ENCODE data around the gene DOCK10.
"Not testable (repeated sequence)": the region's sequence is repeated elsewhere in the genome, so short reads cannot be mapped to it uniquely, and the experiment has no call there.

The DOCK10 gene

GRCh38 chr2:224944707-224945547 lies 97.3 kb downstream of the DOCK10 start:
- DNase-seq (ENCODE audit: low spot score): no peak
- CTCF ChIA-PET: no interaction called here
- TF ChIP-seq, protein P1, sequence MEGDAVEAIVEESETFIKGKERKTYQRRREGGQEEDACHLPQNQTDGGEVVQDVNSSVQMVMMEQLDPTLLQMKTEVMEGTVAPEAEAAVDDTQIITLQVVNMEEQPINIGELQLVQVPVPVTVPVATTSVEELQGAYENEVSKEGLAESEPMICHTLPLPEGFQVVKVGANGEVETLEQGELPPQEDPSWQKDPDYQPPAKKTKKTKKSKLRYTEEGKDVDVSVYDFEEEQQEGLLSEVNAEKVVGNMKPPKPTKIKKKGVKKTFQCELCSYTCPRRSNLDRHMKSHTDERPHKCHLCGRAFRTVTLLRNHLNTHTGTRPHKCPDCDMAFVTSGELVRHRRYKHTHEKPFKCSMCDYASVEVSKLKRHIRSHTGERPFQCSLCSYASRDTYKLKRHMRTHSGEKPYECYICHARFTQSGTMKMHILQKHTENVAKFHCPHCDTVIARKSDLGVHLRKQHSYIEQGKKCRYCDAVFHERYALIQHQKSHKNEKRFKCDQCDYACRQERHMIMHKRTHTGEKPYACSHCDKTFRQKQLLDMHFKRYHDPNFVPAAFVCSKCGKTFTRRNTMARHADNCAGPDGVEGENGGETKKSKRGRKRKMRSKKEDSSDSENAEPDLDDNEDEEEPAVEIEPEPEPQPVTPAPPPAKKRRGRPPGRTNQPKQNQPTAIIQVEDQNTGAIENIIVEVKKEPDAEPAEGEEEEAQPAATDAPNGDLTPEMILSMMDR (conservative IDR thresholded peaks at IDR 0.05; ENCODE audit: low read depth): no peak

DNA sequence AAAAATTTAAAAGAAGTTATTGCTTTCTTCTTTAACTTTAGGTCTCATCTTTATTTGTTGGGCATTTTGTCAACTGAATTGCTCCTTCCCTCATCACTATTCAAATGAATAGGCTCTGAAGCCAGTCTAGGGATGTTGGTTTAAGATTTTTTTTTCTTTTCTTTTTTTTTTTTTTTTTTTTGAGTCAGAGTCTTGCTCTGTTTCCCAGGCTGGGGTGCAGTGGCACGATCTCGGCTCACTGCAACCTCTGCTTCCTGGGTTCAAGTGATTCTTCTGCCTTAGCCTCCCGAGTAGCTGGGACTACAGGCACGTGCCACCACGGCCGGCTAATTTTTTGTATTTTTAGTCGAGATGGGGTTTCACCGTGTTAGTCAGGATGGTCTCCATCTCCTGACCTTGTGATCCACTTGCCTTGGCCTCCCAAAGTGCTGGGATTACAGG lies 98.6 kb downstream of the DOCK10 start:
- H3K27ac ChIP-seq; DNase-seq (ENCODE audit: low spot score); POLR2A ChIA-PET (ENCODE audit: low non-redundant PET): not testable (repeated sequence)
- CTCF ChIA-PET: interaction anchor here (0.8 kb wide), 1 partner anchor 11 kb away, joined by 3 read pairs; no protein-coding TSS in a partner anchor

More at GRCh38 chr2:224944707-224945547, 97.3 kb downstream of the DOCK10 start:
- POLR2A ChIA-PET (ENCODE audit: low non-redundant PET): no interaction called here
- H3K27ac ChIP-seq: no peak overlapping the region

- POLR2A ChIA-PET (ENCODE audit: low non-redundant PET): no interaction called here
- H3K27ac ChIP-seq: no peak overlapping the region
- no peak for DNase-seq (ENCODE audit: low spot score)
Measured at GRCh38 chr2:224941960-224942359, 100.3 kb downstream of the DOCK10 start.

DNA sequence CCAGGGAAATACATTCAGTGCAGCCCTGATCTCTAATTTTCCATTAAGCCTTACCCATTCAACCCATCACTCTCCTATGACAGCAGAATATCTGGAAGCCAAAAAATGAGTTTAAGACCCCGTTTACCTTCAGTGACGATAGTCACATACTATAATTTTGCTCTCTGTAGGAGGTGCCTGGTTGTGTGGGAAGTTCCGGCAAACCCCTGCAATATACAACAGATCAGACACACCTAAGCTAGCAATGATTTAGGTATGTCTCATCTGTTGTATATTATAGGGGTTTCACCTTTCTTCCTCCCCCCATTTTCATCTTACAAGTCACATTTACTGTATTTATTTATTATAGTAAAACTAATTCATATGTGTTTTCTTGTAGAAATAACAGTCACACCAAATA lies 101.7 kb downstream of the DOCK10 start:
- ChIA-PET CTCF (interaction anchor here (1.0 kb wide), 1 partner anchor 50 kb away, joined by 3 read pairs; no protein-coding TSS in a partner anchor), POLR2A (ENCODE audit: low non-redundant PET) (no interaction called here)
- TF ChIP-seq, protein P1 (conservative IDR thresholded peaks at IDR 0.05; ENCODE audit: low read depth): no peak

More at GRCh38 chr2:224941960-224942359, 100.3 kb downstream of the DOCK10 start:
- CTCF ChIA-PET: no interaction called here
- TF ChIP-seq, protein P1 (conservative IDR thresholded peaks at IDR 0.05; ENCODE audit: low read depth): no peak

DNA sequence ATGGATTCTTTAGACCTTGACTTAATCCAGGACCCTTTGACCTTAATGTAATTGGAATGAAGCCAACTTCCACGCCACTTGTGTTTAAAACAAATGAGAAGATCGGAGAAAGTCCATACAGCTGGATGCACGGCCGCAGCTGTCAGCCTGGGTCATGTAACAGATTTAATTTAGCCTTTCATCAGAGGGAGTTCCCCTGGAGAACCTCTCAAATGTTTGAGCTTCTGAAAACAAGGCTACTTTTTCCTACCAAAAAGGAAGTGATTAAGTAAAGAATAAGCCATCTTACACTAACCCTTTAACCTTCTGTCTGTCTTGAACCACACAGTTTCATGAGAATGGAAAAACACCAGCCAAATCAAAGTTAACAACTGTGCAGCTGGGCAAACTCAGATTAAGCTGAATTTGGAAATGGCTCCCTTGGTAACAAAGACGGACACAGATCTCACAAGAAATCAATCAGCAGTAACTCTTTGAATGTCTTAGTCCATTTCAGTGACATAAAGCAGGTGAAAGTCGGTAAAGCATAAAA lies 103.6 kb downstream of the DOCK10 start:
- TF ChIP-seq, protein P1 (conservative IDR thresholded peaks at IDR 0.05; ENCODE audit: low read depth): no peak
- ChIA-PET POLR2A (ENCODE audit: low non-redundant PET) (no interaction called here), CTCF (interaction anchor here (0.6 kb wide), 1 partner anchor 1538 kb away, joined by 3 read pairs; no protein-coding TSS in a partner anchor)
- DNase-seq (ENCODE audit: low spot score): no peak
- H3K27ac ChIP-seq: no peak overlapping the region

More for the DNA sequence above, 101.7 kb downstream of the DOCK10 start:
- no peak overlapping the region for H3K27ac ChIP-seq
- DNase-seq (ENCODE audit: low spot score): no peak

GRCh38 chr2:224937887-224938286 lies 104.4 kb downstream of the DOCK10 start:
- no peak overlapping the region for H3K27ac ChIP-seq
- ChIA-PET POLR2A (ENCODE audit: low non-redundant PET) (no interaction called here), CTCF (interaction anchor here (0.6 kb wide), 1 partner anchor 1538 kb away, joined by 3 read pairs; no protein-coding TSS in a partner anchor)
- no peak for DNase-seq (ENCODE audit: low spot score)
- TF ChIP-seq, protein P1 (conservative IDR thresholded peaks at IDR 0.05; ENCODE audit: low read depth): no peak
